GM03348 (cell line): ENCODE measurements around the gene EPHA1.

Experiments used
- DNase-seq: peaks from one replicate; pipeline ENCODE4 v3.0.0; 2012; ENCODE audit warnings: low spot score

The EPHA1 gene

DNA sequence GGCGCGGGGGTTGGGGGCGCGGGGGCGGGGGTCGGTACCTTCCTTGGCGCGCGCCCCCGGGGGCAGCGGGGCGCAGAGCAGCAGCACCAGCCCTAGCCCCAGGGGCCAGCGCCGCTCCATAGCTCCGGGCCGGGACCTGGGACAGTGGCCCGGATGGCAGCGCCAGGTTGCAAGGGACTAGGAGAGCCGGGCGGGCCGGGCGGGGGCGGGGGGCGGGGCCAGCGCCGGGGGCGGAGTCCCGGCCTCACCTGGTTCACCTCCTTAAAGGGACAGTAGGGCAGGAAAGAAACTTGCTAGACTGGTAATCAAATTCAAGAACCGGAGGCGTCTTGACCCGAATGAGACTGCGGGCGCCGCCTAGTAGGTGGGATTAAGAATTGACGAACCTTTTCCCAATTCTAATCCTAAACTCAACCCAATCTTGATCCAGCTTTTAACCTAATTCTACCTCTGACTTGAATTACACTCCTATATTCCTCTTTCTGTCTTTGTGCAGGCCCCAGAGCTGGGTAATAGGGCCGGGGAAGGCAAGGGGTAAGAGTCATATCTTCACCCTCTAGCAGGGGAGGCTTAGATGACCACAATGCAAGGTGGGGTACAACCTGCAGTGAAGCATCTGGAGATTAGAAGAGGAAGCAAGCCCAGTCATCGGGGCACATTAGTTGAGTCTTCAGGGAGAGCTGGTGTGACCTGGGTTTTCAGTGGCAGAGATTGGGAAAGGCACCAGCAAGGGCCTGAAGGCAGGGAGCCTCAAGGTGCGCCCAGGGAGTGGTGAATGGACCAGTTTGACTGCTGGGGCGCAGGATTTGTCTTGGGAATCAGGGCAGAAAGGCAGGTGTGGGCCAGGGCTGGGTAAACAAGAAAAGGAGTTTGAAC, at the start of gene EPHA1:
Gene EPHA1, minus strand, starts transcription at position 171 of the 876 bp plus-strand sequence. Its CDS starts 51 bp downstream, at position 120.
- DNase-seq = peak; percentile 39

DNA sequence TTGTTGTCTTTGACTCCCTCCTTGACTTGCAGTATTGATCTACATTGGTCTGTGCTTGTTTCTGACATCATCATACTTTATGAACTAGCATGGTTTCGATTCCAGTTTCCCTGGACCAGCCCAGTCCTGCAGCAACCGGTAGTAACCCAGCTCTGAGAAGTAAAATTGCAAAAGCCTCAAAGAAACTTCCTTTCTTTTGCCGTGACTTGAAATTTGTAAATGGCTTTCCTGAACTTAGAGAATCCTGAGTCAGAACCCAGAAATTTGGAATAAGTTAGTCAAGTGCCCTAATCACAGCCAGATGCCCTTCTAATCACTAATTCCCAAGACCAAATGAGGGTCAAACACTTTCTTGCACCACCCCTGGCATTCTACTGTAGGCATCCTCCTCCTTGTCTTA, 49.6 kb upstream of the EPHA1 start:
- peak; percentile 67 for DNase-seq

DNA sequence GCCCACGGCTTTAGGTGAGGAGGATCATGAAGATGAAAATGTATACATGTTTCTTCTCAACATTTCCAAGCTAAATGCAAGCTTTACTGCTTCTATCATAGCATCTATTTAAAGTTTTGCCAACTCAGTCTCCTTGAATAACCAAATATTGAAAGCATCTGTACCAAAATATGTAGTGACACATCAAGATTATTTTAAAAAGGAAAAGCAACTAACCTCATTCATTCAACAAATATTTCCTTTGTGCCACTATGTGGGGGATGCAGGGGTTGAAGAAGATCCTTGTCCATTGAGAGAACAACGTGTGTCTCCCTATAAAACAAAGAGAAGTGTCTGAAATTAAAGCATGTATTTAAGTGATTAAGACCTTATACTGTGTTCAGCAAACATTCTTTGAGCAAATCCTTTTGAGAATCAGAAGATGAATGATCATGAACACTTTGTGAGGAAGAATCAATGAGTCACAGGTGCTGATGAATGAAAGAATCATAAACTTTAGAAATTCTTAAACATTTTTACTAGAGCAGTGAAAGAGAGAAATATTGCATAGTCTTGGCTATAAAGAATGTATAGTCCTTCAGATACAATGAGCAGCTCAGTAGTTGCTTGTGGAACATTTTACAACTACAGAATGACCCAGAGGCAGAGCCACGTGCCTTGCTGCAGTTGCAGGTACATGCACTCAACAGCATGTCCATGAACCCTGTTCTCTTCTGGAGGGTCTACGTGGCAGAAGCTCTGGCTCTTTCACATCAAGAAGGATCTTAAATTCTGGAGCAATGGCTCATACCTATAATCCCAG, 48.5 kb upstream of the EPHA1 start:
- peak; percentile 47 for DNase-seq

DNA sequence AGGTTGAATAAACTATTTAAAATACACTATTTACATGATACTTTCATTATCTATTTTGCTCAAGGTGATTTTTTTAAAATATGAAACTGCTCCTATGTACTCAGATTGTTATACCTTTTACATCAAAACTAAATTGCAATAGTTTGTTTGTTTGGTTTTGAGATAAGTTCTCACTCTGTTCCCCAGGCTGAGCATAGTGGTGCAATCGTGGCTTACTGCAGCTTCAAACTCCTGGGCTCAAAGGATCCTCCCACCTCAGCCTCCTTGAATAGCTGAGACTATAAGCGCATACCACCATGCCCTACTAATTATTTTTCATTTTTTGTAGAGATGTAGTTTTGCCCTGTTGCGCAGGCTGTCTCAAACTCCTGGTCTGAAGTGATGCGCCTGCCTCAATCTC, 47.3 kb upstream of the EPHA1 start:
- DNase-seq = no peak

DNA sequence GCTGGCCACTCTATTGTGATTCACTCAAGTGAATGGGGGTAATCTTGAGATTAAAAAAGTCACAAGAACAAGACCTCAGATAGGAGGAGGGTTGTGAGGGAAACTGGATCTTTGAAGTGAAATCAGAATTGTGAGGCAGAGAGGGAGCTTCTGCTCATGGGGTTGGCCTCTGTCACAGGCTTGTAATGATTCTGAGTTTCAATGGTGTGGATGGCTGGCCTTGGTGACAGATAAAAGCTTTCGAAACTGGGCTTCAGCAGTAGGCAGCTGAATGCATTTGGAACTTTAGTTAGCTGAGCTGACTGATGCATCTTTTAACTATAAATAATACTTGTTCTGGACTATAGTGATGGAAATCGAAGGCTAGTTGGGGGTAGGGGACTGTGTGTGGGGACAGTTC, 46.8 kb upstream of the EPHA1 start:
- DNase-seq = no peak

DNA sequence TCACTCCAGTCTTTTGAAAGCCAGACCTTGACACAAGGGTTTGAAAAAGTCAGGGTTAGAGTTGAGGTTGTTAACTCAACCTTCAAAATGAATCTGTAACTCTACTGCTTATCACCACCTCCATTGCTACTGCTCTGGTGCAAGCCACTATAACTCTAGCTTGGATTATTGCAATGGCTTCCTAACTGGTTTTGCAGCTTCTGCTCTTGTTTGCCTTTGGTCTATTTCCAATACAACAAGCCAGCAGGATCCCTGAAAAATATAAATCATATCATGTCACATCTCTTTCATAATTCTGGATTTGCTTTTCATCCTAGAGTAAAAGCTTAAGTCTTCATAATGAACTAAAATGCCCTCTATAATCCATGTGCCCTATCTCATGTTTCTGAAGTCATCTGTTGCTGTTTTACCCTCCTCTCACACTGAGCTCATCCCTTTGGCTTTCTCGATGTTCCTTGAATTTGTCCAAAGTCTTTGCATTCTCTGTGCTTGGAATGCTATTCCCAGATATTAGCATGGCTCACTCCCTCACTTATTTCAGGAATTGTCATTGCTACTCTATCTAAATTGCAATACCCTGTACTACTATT, 45.5 kb upstream of the EPHA1 start:
- DNase-seq = peak; percentile 20

DNA sequence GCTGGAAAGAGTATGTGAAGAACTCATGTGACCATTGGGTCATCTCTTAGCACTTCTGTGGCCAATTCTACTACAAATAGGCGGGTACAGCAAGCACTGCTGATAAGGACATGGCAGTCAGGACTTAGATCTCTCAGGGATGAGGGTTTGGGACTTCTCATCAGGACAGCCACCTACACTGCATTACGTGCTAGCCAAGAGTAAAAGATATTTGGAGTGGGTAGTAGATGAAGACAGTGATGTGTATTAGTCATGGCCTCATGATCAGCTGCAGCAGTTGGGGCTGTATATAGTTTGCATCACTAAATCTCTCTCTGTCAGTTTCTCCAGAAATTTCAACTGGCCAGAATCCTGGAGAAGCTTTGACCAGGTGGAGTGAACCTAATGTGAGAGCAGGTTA, 43.8 kb upstream of the EPHA1 start:
- peak; percentile 20 for DNase-seq

DNA sequence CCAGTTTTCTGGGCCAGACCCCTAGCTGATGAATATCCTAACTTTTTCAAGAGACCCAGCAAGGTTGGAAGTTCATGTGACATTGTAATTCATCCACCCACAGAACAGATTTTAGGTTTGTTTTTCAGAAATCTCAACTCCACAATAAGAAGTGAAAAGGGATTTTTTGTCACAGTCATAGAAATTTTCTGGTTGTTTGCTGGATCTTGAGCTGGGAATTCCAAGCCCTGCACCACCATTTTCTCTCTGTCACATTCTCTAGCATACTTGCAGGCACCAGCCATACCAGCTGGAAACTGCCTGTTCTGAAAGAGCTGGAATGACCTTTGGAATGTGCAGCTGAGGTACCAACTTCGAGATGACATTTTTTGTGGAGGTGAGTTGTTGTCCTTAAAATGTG, 43.1 kb upstream of the EPHA1 start:
- DNase-seq = no peak

DNA sequence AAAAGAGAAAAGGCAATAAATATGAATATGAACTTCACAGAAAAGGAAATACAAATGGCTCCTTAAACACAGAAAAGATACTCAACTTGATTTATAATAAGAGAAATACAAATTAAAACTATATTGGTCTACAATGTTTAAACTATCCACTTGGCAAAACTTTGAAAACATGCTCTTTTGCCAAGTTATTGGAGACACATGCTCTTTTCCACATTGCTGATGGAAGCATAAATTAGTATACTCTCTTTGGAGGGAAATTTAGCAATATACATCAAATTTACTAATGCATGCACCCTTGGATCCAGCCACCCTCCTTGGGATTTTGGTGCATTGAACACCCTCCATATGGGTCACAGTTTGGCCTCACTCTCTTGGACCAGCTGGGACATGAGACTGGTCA, 42.5 kb upstream of the EPHA1 start:
- DNase-seq = no peak

DNA sequence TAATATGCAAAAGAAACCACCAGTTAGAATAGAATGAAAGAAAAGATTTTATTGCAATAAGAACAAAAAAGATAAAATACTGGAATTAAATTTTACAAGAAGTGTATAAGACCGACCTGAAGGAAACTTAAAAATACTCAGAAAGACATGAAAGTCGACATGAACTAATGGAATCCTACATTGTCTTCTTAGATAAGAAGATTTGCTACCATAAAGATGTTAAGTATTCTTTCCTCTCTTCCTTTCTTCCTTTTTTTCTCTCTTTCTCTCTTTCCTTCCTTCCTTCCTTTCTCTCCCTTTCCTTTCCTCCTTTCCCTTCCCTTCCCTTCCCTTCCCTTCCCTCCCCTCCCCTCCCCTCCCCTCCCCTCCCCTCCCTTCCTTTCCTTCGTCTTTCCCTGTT, 41.1 kb upstream of the EPHA1 start:
- DNase-seq = no peak

DNA sequence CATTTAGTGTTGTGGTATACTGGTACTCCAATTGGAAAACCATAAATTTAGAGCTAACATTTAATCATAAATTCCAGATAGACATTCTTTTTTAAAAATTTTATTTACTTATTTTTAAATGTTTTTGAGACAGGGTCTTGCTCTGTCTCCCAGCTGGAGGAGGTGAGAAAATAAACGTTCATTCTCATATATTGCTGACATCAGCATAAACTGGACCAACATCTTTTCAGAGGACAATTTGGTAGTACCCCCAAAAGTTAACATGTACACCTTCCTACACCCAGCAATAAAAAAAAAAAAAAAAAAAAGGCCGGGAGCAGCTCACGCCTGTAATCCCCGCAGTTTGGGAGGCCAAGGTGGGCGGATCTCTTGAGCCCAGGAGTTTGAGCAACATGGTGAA, 39.8 kb upstream of the EPHA1 start:
- no peak for DNase-seq

DNA sequence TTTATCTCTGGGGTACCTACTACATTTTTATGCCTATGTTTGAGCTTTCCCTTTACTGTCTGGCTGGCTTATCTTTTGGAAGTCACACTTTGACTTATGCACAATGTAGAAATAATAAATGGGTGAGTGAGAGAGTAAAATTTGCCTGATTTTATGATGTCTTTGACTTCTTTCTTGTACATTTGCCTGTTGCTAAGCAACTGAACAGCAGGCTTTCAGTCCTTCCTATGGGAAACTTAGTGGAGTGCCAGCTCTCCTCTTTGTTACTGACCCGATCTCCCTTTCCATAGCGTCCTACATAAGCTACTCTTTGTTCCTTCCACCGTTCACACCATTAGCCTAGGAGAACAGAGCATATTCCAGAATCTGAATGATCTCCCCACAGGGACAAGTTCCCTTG, 38.8 kb upstream of the EPHA1 start:
- DNase-seq = no peak

DNA sequence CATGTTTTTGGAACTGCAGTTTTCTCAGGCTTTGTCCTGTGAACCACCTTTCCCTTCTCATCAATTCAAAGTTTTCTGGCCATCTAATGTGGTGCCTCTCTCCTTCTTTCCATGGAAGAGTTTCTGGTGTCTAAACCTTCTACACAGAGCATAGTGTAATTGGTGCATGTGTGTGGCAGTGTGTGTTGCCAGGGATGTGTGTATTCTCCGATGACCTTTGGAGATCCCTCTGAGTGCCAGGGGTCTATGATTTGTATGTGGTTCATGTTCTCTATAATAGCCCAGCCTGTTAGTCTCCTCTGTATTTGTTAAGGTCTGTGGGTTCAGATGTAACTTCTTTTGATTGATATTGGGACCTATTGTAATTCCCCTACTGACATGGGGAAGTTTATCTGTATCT, 36.1 kb upstream of the EPHA1 start:
- DNase-seq = no peak

DNA sequence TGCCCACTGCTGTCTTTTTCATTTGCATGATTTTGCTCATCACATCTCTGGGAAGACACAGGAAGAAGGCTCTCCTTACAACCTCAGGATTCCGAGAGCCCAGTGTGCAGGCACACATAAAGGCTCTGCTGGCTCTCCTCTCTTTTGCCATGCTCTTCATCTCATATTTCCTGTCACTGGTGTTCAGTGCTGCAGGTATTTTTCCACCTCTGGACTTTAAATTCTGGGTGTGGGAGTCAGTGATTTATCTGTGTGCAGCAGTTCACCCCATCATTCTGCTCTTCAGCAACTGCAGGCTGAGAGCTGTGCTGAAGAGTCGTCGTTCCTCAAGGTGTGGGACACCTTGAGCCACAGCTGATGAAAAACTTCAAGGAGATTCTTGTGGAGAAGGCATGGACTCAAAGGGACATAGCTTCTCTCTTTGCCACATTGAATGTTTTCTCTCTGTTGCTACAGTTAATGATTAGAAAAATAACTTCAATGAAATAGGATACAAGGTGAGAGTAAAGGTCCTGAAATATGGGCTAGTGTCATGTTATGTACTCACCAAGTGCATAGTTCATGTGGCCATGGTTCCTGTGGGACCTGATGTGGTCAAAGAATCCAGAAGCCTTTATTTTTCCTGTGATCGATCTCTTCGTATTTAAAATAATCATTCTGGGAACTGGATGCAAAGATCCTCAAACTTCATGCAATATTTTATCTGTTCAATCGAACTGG, 35.6 kb upstream of the EPHA1 start:
- DNase-seq = no peak

DNA sequence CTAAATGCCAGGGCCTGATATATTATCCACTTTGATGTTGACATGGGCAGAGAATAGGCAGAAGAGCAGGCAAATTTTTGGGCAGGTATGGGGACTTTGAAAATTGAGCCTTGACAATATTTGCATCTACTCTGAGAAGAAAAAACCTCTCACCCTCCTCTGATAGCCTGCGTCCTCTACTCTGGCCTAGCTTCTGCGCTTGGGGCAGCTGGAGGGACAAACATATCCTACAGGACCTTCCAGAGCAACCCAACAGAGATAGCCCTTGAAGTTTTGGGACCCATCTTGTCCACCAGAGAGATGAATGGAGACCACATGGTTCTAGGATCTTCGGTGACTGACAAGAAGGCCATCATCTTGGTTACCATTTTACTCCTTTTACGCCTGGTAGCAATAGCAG, 34.5 kb upstream of the EPHA1 start, which contains the start of gene TAS2R60:
Gene TAS2R60, plus strand, starts transcription at position 301 of the 400 bp plus-strand sequence. Its CDS starts 0 bp downstream, at position 301.
- no peak for DNase-seq

DNA sequence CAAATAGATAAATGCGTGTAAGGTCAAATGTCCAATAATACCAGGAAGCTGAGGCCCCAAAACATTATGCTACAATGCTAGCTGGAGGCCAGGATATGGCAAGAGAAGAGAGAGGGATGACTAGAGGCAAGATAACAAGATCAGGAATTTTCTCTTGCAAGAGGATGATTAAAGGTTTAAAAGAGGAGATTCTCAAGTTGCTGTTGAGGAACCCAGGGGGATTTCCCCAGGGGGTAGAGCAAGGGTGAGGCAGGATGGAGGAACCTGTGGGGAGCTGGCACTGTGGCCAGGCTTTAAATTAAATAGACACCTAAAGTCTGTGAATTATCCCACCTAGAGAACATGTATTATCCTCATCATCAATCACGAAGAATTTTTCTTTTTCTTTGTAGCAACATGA, 31.2 kb upstream of the EPHA1 start:
- no peak for DNase-seq

DNA sequence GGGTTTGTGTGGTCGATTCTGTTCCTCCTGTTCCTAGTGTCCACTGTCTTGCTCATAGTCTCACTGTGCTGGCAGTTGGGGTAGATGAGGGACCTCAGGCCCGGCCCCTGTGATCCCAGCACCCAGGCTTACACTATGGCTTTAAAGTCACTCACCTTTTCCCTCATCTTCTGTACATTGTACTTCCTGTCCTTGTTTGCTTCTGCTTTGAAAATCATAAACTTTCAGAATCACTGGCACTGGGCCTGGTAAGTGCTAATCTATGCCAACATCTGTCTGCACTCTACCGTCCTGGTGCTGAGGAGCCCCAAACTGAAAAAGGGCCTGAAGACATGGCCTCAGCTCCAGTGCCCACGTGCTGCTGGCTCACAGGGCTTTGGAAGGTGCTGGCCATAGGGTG, 28.9 kb upstream of the EPHA1 start:
- DNase-seq = no peak

DNA sequence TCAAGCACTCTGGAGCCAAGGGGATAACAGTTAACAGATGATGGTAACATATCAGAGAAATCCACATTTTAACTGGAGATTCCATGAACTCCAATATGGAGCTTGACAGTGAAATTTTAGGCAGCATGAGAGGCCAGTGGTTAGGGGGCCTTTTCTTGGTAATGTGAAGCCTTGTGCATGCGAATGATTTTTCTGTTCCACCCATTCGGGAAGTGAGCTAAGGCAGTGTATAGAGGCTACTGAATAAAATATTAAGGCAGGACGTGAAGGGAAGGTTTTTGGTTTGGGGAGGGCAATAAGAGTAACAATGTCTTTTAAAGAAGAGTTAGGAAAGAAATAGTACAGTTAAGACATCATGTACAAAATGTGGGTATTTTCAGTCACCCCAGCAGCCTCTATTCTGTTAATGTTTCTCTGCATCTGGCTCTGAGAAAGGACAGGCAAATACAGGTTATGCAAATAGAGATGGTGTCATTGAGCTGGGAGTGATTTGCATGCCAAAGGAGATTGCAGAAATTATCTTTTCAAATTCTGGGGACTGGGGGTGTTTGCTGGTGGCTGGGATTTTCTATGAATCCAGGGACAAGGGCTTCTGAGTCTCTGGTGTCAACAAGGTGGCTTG, 27.8 kb upstream of the EPHA1 start:
- no peak for DNase-seq

DNA sequence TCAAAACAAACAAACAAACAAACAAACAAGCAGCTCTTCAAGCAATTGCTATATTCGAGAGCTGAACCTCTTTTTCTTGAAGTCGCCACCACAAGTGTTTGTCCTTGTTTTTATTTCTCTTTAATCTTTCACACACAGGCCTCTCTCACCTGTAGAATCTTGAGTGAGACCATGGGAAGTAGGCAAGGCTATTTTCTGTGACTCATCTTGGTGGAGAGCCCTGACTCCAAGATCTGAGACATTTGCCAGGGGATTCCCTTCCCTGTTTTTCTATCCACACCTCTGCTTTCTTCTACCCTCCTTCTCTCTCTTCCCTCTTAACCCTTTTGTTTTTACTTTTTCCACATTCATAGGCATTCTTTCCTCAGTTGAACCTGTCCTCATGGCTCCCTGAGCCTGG, 26.6 kb upstream of the EPHA1 start:
- no peak for DNase-seq

DNA sequence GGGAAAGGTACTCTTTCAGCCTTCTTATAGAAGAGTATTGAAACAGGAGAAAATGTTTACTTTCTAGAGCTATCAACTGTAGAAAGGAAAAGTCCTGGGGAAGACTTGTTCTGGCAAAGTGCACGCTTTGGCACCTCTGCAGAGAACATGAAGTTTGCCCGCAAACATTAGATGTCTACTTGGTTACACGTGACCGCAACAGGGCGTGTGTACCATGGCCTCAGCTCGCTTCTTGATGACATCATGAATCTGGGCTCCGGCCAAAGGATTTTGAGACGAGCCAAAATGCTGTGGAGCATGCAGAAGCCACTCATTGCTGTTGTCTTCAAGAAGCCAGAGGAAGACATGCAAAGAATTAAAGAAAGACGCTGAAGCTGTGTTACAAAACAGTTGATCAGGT, 26.0 kb upstream of the EPHA1 start:
- peak; percentile 17 for DNase-seq

DNA sequence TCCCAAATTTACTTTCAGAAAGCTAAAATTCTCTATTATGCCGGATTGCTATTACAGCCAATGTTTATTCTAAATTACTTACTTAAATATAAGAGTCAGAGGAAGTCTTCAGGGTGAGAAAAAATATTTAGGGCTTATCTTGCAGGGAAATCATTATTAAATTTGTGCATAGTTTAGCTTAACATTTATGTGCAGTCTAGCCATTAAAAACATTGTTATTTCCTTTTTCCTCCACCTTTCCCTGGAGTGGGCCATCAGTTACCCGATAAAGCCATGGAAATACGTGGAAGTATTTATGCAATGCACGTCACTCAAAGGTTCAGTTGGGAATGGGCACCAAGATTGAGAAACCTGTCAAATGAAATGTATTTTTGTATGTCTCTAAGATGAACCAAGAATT, 25.1 kb upstream of the EPHA1 start:
- no peak for DNase-seq

DNA sequence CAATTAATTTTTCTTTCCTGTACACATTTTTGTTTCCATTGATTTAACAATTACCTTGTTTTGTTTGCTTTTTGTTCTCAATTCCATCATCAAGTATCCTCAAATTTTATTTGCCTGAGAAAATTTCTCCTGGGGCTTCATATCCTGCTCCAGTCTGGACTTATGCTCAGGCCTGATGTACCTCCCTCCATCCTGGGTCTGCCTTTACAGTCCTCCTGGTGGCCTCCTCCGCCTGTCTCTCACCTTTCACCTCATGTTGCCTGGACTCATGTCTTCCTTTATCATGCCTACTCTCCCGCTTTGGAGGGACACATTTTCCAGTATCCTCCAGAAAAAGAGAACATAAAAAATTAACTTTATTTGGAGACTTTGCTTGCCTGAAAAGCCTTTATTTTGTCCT, 22.5 kb upstream of the EPHA1 start:
- no peak for DNase-seq
